ENCODE data around the gene IGFN1.

DNA sequence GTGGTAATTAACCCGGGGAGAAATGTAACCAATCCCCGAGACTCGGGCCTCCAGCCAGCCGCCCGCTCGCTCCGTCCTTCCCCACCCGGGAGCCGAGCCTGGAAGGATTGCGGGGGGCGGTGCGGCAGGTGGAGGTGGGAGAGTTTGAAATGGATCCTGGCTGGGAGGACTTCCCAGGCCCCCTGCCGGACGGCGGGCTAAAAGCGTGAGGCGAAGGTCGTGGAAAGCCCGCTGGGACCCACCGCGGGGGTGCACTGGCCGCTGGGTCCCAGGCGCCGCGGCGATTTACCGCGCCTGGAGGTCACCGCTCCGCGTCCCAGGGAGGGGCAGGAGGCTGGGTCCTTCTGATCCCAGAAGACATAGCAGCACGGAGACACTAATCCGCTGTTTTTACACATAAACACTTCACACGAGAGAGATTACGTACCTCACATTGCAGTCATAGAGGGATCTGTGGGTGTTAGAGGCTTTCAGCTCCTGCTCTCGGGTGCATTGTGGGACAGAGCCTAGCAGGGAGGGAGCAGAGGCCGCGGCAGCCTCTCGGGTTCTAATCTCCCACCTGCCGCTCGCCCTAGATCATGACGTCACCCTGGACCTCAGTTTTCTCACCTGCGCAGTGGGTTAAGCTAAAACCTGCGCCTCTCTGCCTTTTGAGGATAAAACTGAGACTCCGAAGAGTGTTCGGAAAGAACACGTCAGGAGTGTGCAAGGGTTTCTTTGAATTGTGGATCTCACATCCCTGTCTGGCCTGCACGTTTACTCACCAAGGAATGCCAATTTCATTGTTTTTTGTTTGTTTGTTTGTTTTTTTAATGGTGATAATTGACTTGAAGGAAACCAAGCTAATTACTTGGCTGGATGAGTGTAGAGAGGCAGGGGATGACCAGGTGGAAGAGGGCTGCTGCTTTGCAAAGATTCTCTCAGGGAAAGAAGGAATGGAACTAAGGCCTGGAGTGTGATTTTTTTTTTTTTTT is 19.3 kb upstream of the IGFN1 start:
- TF ChIP-seq SIN3A (IDR thresholded peaks at IDR 0.05; ENCODE audit: low read depth, low read length) (no peak), POLR2AphosphoS5 (IDR thresholded peaks at IDR 0.05; ENCODE audit: low read length) (no peak)

All from GM12878 (cell line).